Measurements from ENCODE around the gene DHRS7C.

The DHRS7C gene

GRCh38 chr17:9776911-9777310, 14.5 kb downstream of the DHRS7C start:
- no peak for DNase-seq (ENCODE audit: extremely low read depth, low read depth)
- no peak for TF ChIP-seq CTCF (IDR thresholded peaks at IDR 0.05; ENCODE audit: low read depth, low read length)

GRCh38 chr17:9772658-9773057, 18.7 kb downstream of the DHRS7C start:
- DNase-seq (ENCODE audit: extremely low read depth, low read depth): no peak
- no peak for TF ChIP-seq CTCF (IDR thresholded peaks at IDR 0.05; ENCODE audit: low read depth, low read length)

GRCh38 chr17:9771465-9771864, 19.9 kb downstream of the DHRS7C start:
- no peak for TF ChIP-seq CTCF (IDR thresholded peaks at IDR 0.05; ENCODE audit: low read depth, low read length)
- DNase-seq (ENCODE audit: extremely low read depth, low read depth): no peak

GRCh38 chr17:9769036-9769695, 22.2 kb downstream of the DHRS7C start:
- DNase-seq (ENCODE audit: extremely low read depth, low read depth): no peak
- TF ChIP-seq CTCF (IDR thresholded peaks at IDR 0.05; ENCODE audit: low read depth, low read length): no peak

- no peak for DNase-seq (ENCODE audit: extremely low read depth, low read depth)
- TF ChIP-seq CTCF (IDR thresholded peaks at IDR 0.05; ENCODE audit: low read depth, low read length): peak; percentile 24
Measured at GRCh38 chr17:9768381-9768934, 22.9 kb downstream of the DHRS7C start.

- DNase-seq (ENCODE audit: extremely low read depth, low read depth): no peak
- no peak for TF ChIP-seq CTCF (IDR thresholded peaks at IDR 0.05; ENCODE audit: low read depth, low read length)
Measured at GRCh38 chr17:9767432-9767991, 23.9 kb downstream of the DHRS7C start.

GRCh38 chr17:9766970-9767369, 24.4 kb downstream of the DHRS7C start:
- TF ChIP-seq CTCF (IDR thresholded peaks at IDR 0.05; ENCODE audit: low read depth, low read length): no peak
- no peak for DNase-seq (ENCODE audit: extremely low read depth, low read depth)
